ENCODE results near the gene VIL1. TPM values are rescaled to one million over a fixed set of nuclear protein-coding genes. Genes with fewer than 3 reads are reported as not detected.

VIL1 gene
- total and polyA plus RNA-seq, 2 of the 4 experiments (the other 2 are of a cell fraction) = not detected

- dilution Hi-C loops (cut with HindIII; ENCODE audit: low sequenced_read_pairs, unreplicated experiment) = no loop called here
- H3K27me3 ChIP-seq (ENCODE audit: control insufficient read depth, insufficient read depth, low read length) = peaks cover 23% of the 10 kb centered on the region
Observed at GRCh38 chr2:218427741-218428140, 8.8 kb downstream of the VIL1 start.

More at GRCh38 chr2:218427741-218428140, 8.8 kb downstream of the VIL1 start:
- Histone ChIP-seq H3K79me1 (ENCODE audit: low read depth in 1 of 2, low read length in 2 of 2) (no peaks in the 10 kb centered on the region), H4K20me1 (ENCODE audit: insufficient read depth, low read length) (no peaks in the 10 kb centered on the region; the same call in 1 of the 2 replicates), H3K4me3 (ENCODE audit: insufficient read depth, low read depth, low read length) (no peak overlapping the region), H4K91ac (ENCODE audit: insufficient read depth, low read depth, low read length) (no peak overlapping the region), H2AFZ (replicated peaks; ENCODE audit: low read length, poor library complexity) (no peak overlapping the region), H4K5ac (ENCODE audit: low read depth, low read length) (no peak overlapping the region), H3K36me3 (ENCODE audit: control insufficient read depth, insufficient read depth, low read length) (no peaks in the 10 kb centered on the region), H2BK120ac (ENCODE audit: low read depth, low read length) (no peak overlapping the region), H4K8ac (ENCODE audit: low read depth in 2 of 2, low read length in 2 of 2) (no peak overlapping the region), H3K27ac (ENCODE audit: insufficient read depth, low read length) (no peak overlapping the region), H3K9me1 (ENCODE audit: insufficient read depth, low read length) (no peaks in the 10 kb centered on the region; the same call in 1 of the 2 replicates), H3K4me1 (ENCODE audit: control insufficient read depth, insufficient read depth, low read length) (no peaks in the 10 kb centered on the region), H3K14ac (replicated peaks; ENCODE audit: low read depth, low read length) (no peak overlapping the region), H3K56ac (ENCODE audit: extremely low read depth, insufficient read depth, low read length) (no peak overlapping the region), H3K4ac (ENCODE audit: low read depth, low read length) (no peak overlapping the region), H2BK5ac (ENCODE audit: low read depth, low read length, poor library complexity, severe bottlenecking) (no peak overlapping the region), H2BK20ac (ENCODE audit: low read depth, low read length) (no peak overlapping the region), H3K9me3 (ENCODE audit: control insufficient read depth, insufficient read depth, low read length) (no peaks in the 10 kb centered on the region), H3K23ac (ENCODE audit: low read depth, low read length) (no peak overlapping the region), H2BK15ac (ENCODE audit: low read depth, low read length) (no peak overlapping the region), H2AK9ac (replicated peaks; ENCODE audit: low read depth, low read length, poor library complexity) (no peak overlapping the region), H3K9ac (ENCODE audit: low read depth, low read length) (no peak overlapping the region), H3K4me2 (ENCODE audit: low read depth, low read length) (no peak overlapping the region), H3K18ac (ENCODE audit: low read depth, low read length) (no peak overlapping the region), H2AK5ac (ENCODE audit: low read depth, low read length) (no peak overlapping the region)
- POLR2A ChIA-PET (ENCODE audit: unreplicated experiment) = no interaction called here
- in situ Hi-C loops (cut with MboI; ENCODE audit: low sequenced_read_pairs) (no loop called here), intact Hi-C loops (cut with micrococcal nuclease) (no loop called here)
- no peak for DNase-seq
- CTCF ChIA-PET = interaction anchor here (0.7 kb wide), 2 partner anchors 16 to 261 kb away, joined by 3 to 7 read pairs; no protein-coding TSS in a partner anchor
- no peak for ATAC-seq (ENCODE audit: low read depth)
- no TSS peak for BruUV-seq (replicated peaks)
- WGBS, 2 experiments (ENCODE audit: extremely low coverage in 2 of 2, insufficient read length in 1 of 2) = 54% methylated on average over 3 of the region's 11 CpGs; no CpG with 5 or more reads in 1 of the 2 experiments
- no peak for TF ChIP-seq CEBPB (IDR thresholded peaks at IDR 0.05; ENCODE audit: low read depth, low read length)
- no peak for TF ChIP-seq ELK1 (IDR thresholded peaks at IDR 0.05; ENCODE audit: borderline replicate concordance, low read depth, low read length)
- TF ChIP-seq RAD21 (IDR thresholded peaks at IDR 0.05; ENCODE audit: low read length) = no peak
- TF ChIP-seq RFX5 (IDR thresholded peaks at IDR 0.05; ENCODE audit: low read depth, low read length) = no peak
- TF ChIP-seq FOS (IDR thresholded peaks at IDR 0.05; ENCODE audit: low read depth, low read length) = no peak
- TF ChIP-seq POLR2A (IDR thresholded peaks at IDR 0.05; ENCODE audit: low read depth, low read length) = no peak
- no peak for TF ChIP-seq MXI1 (IDR thresholded peaks at IDR 0.05; ENCODE audit: borderline replicate concordance, low read depth, low read length)
- no peak for TF ChIP-seq CTCF (conservative IDR thresholded peaks at IDR 0.05; ENCODE audit: low read depth, low read length)
